Activated CD8-positive, alpha-beta memory T cell treated with anti-CD3 and anti-CD28 coated beads, Interleukin-2, amount 50 U/mL, for 24 hours (primary cell): Measurements from ENCODE around the gene CCDC82.

Source experiments
- DNase-seq: peaks from one replicate; pipeline ENCODE4 v3.0.0-alpha.2; 2020; ENCODE audit errors: extremely low read depth

The CCDC82 gene

DNA sequence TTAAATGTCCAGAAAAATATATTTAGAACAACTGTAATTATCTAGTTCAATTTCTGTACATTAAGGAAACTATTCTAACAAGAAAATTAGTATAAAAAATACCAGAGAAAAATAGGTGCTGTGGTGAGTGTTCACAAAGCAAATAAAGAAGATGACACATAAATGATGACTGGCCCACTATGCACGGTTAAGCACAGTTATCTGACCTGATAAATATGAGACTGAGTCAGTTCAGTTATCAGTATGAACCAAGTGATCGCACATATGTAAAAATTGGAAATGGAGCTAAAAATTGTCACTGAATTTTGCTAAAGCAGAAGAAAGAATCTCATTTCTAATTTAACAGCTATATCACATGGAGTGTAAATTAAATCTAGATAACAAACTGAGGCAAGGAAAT is 27.9 kb downstream of the CCDC82 start:
- no peak for DNase-seq

DNA sequence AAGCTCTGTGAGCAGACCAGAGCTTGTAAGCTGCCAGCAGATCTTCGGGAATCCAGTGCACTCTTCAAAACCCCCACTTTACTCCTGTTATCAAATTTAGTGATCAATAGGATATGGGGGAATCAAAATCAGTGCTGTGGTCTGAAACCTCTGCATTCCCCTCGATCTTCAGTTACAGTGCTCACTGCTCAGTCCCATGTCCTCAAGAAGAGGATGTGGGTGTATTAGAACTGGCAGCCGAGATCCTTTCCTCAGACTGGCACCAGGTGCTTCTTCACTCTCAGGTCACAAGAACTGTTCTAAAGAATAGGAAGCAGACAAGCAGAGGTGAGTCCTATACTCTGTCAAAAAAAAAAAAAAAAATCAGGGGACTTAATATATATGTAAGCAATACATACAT is 31.4 kb downstream of the CCDC82 start:
- no peak for DNase-seq

DNA sequence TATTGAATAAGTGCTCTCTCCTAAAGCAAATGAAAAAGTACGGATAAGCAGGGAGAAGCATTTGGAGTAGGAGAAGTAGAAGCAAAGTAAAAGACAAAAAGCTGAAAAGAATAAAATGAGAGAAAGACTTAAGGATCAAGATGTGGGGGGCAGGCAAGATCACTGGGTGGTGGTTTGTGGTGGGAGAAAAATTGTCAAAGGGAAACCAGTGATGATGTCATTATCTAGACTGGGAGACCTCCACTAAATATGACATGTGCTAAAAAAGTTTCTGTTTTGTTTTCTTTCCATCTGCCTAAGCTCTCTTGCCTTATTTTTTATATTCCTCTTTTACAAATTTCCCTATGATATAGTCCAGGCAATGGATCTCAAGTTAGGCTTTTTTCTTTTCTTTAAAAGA is 31.9 kb downstream of the CCDC82 start:
- DNase-seq: no peak

DNA sequence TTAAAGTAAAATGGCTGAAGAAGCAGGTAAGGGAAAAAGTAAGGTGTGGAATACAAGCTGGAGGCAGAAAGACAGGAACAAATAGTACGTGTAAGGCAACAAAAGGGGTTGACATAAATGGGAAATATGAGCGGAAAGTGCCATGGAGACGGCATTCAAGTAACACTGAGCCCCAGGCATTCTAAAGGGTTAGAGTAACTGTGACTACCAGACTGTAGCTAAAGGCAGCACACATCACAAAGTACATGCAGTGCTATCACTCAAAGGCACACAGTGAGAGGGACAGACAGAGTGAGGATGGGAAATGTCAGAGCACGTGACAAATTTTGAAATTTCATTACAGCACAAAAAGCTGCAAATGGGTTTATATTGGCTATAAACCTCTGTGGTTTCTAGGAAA is 32.9 kb downstream of the CCDC82 start:
- no peak for DNase-seq

DNA sequence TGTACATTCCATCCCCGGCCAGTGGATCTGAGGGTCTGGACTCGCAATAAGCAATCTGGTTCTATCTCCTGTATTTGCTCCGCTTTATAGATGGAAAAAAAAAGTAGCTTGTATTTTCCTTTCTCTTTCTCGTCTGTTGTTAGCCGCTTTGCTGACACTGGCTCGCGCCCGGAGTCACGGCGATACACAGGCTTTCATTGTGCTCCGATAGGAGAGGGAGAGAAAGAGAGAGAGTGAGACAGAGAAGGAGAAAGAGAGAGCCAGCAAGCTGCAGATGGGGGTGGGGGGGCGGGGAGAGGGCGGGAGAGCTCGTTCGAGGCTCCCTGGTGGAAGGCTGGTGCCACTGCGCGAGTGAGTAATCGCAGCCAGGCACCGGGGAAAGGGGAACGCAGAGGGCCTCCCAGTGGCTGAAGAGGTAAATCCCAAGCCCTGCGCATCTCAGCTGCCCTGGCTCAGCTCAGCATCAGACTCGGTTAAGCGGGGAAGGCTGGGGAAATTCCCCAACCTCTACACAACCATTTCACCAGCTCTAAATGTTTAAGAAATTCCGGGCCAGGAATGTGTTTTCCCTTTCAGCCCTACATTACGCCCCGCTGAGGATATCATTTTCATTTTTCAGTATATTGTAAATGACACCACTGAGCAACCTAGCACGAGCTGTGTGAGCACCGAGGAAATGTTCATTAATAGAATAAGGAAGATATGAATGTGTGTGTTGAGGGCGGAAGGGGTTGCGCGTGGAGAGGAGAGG is 46.6 kb downstream of the CCDC82 start, which contains the start of gene MAML2:
MAML2 (minus strand) TSS at position 235 of the 751 bp plus-strand sequence. CDS start 1,300 bp downstream, outside the sequence.
- peak; percentile 68 for DNase-seq

DNA sequence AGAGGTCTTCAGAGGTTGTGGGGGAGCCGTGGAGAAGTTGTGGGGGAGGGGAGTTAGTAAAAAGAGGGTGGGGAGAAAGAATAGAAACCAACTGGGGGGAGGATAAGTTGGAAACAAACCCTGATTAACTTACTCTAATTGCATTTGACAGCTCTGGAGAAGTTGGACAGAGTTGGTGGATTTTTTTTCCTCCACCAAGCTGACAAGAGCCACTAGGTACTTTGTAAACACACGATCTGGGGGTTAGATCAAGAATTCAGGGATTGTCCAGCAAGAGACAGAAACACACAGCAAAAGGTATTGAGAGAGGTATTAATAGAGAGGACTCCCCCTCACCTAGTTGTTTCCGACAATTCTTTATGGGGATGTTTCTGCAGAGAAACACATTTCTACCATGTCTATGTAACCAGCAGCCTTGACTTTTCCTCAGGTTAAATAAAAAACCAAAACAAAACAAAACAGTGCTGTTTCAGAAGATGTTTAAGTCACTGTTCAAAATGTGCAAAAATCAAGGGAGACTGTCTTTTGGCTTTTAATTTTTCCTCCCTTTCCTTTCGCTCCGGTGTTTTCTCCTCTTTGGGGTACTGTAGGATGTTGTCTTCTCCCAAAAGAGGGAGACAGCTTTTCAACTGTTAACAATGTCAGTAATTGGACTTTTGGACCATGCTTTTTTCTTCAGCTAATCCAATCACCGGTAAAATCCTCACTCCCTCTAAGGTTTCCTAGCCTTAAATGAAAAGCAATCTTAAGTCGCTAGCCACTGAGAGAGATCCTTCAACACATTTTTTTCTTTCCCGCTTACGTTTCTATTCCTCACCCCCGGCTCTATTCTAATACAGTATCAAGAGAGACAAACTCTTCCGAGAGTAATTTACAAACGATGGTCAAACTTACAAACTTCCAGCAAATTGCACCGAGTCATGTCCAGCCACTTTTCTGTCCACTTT is 47.4 kb downstream of the CCDC82 start:
- no peak for DNase-seq

DNA sequence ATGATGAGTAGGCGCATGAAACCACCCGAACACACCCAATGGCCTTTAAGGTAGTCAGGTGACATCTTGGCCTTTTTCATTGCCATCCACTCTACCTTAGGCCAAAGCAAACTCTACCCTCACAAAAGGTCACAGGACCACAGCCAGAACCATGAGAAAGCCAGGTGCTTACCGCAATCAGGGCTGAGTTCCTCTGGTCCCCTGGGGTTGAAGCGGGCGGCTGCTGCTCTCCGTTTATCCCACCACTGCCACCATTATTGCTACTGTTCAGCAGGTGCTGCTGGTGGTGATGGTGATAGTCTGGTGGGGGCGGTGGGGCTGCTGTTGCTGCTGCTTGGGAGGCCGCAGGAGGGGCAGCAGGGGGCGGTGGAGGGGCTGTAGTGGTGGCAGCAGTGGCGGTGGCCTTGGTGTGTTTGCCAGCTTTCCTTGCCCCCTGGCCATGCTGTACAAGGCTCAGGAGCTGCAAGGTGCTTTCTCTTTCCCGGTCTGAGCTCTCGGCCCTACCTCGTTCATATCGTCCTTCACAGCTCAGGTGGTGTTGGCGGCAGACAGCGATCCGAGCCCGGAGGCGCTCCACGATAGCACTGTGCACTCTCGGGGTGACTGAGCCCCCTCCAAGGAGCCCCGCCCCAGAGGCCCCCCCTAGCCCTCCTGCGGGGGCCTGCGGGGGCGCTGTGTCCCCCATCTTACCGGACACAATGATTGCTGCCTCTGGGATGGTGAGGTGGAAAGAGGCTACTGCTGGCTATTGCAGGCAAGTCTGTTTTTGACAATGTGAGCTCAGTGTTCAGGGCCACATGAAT is 48.3 kb downstream of the CCDC82 start:
- no peak for DNase-seq

DNA sequence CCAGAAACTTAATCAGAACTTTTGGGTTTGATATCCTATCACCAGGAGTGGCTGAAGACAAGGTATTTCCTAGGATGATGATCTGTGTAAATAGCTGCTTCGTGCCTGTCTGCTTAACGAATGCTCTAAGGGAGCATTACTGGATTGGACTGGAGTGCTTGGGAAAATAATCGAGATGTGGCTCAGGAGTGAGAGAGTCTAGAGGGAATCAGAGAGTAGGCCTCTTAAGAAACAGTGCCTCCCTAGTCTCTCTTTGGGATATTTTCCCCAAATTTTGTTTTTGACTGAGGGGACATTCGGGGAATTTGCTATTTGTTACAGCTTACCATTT is 49.2 kb downstream of the CCDC82 start:
- DNase-seq: no peak

DNA sequence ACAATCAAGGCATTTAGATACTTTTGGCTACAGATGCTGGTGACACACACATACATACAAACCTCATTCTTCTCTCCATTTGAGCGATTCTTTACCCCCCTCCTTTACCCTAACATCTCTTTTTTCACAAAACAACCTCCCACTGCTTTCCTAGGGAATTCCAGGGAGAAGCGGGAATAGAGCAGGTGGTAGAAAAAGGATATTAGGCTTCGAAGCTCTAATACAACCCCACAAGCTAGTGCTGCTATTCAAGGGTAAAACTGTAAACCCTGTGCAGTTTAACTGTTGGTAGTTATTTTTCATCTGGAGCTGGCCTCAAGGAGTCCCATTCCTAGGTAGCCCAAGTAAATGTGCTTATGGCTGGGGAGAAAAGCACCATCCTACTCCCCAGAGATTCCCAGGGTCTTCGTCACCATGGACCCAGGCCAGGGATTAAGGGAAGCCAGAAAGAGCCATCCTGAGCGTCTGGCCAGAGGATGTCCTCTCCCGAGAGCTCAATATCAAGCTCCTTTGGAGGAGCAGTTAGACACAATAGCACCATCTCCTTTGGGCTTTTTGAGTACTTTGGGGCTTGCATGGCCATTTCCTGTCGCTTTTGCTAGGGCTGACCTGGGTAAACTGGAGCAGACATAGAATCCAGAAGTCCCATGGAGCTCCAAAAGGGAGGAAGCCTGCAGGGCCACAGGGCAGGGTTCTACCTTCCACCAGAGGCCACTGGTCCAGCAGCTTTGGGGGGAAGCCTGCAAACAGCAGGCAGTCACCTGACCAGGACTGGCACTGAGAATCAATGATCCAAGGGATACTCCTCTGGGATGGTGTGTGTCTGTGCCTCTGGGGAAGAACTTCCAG is 49.8 kb downstream of the CCDC82 start:
- no peak for DNase-seq

DNA sequence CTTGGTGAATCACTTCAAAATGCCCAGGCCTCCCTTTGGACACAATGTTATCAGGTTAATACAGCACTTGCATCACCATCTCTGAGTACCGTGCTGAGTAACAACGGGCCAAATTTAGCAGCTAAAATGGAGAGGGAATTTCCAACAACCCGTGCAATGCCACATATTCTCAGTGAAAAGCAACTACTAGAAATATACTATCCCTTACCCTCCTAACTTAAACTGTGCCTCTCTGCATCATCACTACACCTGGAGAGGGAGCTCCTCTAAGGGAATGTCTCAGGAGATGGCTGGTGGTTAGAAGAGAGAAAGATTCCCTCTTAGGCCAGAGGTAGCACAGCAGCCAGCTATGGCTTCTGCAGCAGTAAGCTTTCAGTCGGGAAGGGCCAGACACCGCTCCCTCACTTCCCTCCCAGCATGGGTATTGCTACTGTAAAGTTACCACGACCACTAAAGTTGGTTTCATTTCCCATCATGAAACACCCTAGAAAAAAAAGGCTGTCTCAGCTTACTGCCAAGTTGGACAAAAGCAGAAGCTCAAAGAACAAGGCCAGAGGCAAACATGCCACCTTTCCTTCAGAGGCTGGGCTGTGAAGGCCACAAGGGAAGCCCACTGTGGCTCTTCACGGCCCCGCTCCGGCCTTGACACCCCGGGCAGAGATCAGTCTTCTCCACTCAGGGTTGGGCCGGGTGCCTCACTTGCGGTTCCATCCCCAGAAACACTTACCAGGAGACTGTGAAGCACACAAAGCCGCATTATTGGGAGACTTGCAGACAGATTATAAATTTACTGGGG is 50.6 kb downstream of the CCDC82 start:
- DNase-seq: no peak

DNA sequence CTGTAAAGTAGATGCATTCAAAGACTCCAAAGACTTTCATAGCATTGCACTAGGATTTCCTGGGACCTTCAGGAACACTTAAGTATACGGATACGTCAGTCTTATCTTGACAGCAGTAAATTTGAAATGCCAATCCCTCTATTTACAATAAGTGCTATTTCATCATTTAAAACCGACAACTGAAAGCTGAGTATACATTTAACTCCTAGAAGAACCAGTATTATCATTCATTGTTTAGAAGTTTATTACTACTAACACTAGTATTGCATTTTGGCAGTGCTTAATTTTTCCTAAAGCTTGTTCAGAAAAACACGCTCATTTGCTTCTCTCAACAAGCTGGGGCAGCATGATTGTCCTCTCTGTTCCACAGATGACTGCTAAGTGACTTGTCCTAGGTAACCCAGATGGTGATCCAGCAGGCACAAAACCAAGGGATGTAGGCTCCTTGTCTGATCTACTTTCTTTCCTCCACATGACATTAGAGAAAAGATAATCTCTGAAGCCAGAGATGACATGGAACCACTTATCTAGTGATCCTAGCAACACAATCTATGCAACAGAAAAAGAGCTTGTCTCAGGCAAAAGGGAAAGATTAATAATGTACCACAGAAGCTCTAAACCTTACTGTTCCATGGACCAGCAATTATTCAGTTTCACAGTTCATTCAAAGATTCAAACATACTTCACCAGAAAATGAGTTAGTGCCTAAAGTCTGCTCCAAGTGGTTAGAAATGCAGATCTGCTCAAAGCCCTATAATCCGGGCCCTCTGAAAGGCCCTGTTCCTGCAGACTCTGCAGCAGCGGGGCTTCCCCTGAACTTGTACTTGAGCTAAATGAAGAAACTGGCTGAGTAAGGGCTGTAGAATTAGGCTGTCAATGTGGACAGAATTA is 51.9 kb downstream of the CCDC82 start:
- DNase-seq: no peak

DNA sequence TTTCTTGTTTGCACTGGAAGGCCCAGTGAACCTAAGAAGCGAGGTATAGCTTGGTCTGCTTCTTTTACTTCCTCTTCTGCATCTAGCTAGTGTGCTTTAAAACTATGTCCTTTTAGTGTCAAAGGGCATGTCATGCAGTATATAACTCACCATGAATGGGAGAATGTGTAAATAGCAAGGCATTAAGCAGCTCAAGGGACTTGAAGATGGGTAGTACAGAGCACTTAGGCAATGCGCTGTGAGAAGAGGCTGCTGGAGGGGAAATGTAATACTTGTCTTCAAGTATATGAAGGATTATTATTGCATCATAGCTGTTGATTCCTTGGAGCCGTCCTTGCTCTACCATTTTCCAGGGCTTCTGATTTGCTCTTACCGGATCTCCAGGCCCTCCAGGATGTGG is 54.3 kb downstream of the CCDC82 start:
- no peak for DNase-seq

DNA sequence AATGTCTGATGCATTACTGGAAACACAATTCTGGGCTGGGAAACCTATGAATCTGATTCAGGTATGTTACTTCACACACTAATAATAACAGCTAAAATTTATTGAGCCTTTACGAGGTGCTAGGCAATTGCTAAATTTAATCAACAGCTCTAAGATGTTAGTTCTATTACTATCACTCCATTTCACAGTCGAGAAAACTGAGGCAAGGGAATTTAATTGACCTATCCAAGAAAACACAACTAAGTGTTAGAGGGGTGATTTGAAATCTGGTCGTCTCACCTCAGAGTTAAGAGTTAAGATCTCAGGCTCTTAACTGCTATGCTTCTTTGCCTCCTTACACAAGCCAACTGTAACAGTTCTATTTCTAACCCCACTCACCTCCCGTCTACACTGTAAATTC is 55.5 kb downstream of the CCDC82 start:
- DNase-seq: no peak

DNA sequence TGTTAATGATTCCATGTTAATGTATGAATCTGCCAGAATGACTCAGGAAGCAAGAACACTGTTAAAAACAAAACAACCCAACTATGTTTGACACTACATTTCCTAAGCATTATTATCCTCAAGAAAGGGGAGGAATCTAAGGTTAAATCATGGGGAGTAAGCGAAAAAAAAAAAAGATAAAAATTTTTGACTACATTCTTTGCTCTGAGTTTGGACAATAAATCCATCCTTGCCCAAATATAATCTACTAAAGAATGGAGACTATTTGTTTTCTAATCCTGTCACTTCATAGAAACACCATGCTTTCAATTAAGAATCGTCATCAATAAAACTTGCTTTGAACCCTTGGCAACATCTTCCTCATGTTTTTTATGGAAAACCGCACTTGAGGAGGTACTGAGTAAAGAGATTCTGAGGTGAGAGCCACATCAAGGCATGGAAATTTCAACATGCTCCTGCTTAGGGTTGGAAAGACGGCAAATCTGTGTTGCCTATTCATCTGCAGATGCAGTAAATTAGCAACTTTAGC is 56.5 kb downstream of the CCDC82 start:
- DNase-seq: no peak

DNA sequence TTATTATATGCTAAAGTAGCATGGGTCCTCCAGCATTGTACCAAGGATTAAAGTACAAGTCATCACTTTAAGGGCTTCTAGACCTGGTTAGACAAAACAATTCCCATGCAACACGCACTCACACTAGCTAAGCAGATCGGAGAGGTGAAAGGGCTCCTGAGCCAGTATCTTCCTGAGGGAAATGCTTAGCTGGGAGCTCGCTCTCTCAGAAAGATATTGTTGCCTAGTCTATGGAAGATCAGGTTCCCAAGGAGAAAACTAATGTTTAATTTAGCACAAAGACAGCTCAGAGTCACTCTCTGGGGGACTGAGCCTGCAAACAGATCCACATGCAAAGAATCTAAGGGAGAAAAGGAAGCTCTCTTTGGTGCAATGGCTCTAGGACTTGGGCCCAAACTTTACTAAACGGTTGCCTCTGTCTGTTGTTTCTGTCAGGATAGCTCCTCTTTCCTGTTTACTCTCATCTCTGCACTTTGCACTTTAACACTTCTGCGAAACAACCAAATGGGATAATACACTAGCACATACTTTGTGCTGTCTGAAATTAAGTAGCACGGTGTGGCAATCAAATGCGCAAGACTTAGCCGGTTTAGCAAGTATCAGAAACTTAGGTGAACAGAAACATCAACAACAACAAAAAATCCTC is 57.5 kb downstream of the CCDC82 start:
- DNase-seq: no peak

DNA sequence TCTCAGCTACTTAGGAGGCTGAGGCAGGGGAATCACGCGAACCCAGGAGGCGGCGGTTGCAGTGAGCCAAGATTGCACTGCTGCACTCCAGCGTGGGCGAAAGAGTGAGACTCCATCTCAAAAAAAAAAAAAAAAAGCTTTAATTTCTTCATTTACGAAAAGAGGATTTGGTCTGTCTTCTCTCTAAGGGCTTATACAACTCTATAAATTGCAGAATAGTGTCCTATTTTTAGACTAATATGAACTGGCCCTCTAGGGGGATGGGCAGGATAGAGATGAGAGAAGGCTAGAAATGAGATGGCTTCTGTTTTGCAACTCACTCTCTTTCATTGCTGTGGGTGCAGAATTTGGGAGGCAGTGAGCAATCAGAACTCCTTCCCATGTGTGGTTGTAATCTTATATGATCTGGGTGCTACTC is 58.0 kb downstream of the CCDC82 start:
- DNase-seq: no peak

DNA sequence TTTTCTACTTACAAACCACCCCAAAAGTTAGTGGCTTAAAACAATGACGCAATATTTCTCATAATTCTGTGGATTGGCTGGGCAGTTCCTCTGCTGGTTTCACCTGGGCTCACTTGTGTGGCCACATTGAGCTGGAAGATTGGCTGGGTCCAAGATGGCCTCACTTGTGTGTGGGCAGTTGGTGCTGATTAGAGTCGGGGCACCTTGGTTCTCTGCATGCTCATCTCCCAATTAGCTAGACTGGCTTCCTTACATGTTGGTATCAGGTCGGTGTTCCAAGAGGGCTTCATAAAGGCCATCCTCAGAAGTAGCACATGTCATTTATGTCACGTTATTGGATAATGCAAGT is 59.2 kb downstream of the CCDC82 start:
- DNase-seq: no peak

DNA sequence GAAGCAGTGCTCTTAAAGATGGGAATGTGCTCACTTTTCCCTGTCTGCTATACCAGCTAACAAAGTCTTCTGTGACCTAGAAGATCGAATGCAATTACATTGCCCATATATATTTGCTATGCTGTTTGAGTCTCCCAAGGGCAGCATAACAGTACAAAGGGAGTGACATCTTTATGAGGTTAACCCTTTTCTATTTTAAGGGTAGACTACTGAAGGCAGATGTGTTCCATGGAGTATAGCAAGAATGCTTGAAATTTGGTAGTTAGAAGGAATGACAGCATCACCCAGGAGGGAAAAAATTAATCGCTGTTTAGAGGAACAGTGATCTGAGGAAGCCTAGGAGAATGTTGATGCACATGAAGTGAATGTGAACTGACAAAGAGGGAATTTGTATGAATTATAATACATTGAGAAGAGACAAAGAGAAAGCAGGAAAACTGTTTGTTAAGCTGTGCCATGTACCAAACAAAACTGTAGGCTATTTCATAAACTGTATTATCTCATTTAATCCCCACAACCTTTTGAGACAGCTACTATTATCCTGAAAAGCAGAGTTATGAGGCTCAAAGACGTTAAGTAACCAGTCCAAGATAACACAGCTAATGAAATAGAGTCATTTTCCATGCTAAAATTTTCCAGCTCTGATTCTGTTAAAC is 59.7 kb downstream of the CCDC82 start:
- no peak for DNase-seq
